Lung (tissue), 12 donors: ENCODE measurements around the gene UGT1A1. TPM values are rescaled to one million over a fixed set of nuclear protein-coding genes. Genes with fewer than 3 reads are reported as not detected.

Experiments
- ATAC-seq: fragments of 200-7000 bp; cut with Tn5 transposase; one replicate; pipeline ENCODE4 v1.9.1; 2020; ENCODE audit warnings: moderate number of reproducible peaks; ENCODE audit not compliant: insufficient read depth, low FRiP score
- DNase-seq, 3 donors: peaks; one replicate each; pipeline ENCODE4 v3.0.0-alpha.2; 2013 to 2017
- H3K27ac ChIP-seq, 2 donors: one replicate each; pipeline ENCODE4 v1.5.1; 2013; ENCODE audit warnings: mild to moderate bottlenecking in 2 of 2, moderate library complexity in 2 of 2, control low read depth in 1 of 2, inconsistent platforms in 1 of 2, low read depth in 1 of 2, low read length in 1 of 2
- H3K27me3 ChIP-seq, 3 donors: one replicate each; pipeline ENCODE4 v1.5.1; 2013; ENCODE audit warnings: low read length in 2 of 3; ENCODE audit not compliant: control insufficient read depth in 3 of 3, insufficient read depth in 3 of 3
- H3K36me3 ChIP-seq, 4 donors: one replicate each; pipeline ENCODE4 v1.5.1; 2013; ENCODE audit warnings: low read length in 4 of 4, mild to moderate bottlenecking in 1 of 4, moderate library complexity in 1 of 4; ENCODE audit not compliant: control insufficient read depth in 4 of 4, insufficient read depth in 4 of 4
- H3K4me1 ChIP-seq, 5 donors: one replicate each; pipeline ENCODE4 v1.5.1; 2013; ENCODE audit warnings: low read length in 5 of 5, mild to moderate bottlenecking in 2 of 5, moderate library complexity in 1 of 5; ENCODE audit not compliant: control insufficient read depth in 5 of 5, insufficient read depth in 5 of 5
- H3K4me3 ChIP-seq: one replicate; pipeline ENCODE4 v1.5.1; 2013; ENCODE audit warnings: mild to moderate bottlenecking, control low read depth, moderate library complexity
- H3K9ac ChIP-seq, 2 donors: one replicate each; pipeline ENCODE4 v1.5.1; 2013; ENCODE audit warnings: low read length in 2 of 2, control low read depth in 1 of 2; ENCODE audit not compliant: insufficient read depth in 1 of 2
- H3K9me3 ChIP-seq, 4 donors: one replicate each; pipeline ENCODE4 v1.5.1; 2013; ENCODE audit warnings: low read length in 3 of 4, mild to moderate bottlenecking in 1 of 4, moderate library complexity in 1 of 4; ENCODE audit not compliant: control insufficient read depth in 4 of 4, insufficient read depth in 3 of 4
- CTCF ChIP-seq: IDR thresholded peaks from 2 replicates; pipeline ENCODE4 v1.5.1; 2012; ENCODE audit warnings: mild to moderate bottlenecking; ENCODE audit errors: control extremely low read depth, extremely low read depth
- WGBS, 2 donors: extraction: QIAGEN DNeasy Blood & Tissue Kit; methylation state at CpG; one replicate each; pipeline ENCODE4 v1.1.7; 2013; 5-methylcytosine and 5-hydroxymethylcytosine counted together
- polyA plus RNA-seq, 2 donors: library from polyadenylated mRNA; stranded (reverse); fragments of 200-250 nt; gene quantifications; one replicate each; pipeline ENCODE4 v1.2.1, GENCODE V29; 2013
- total RNA-seq, 2 donors: library from RNA; depleted of rRNA in 1 of 2; stranded (reverse); fragments of >200 nt in 1 of 2; gene quantifications; one replicate each; pipeline ENCODE4 v1.2.1, GENCODE V29; 2014 to 2021
- donor health status: control.
- donor health status: control.
- donor health status: Bipolar disorder and iron deficiency.
- donor health status: healthy.
- donor health status: DM: yes; HTN: yes; CAD: no.

Gene UGT1A1
- total and polyA plus RNA-seq, 4 donors: 0.01 to 0.49 (median 0.04) TPM; not detected in 1

GRCh38 chr2:233779722-233780121 lies 19.7 kb downstream of the UGT1A1 start:
- Histone ChIP-seq H3K9me3 (peaks cover 0 to 14% (median 0%) of the 10 kb centered on the region in 4 donors), H3K4me3 (no peak overlapping the region), H3K36me3 (no peaks in the 10 kb centered on the region), H3K4me1 (no peaks in the 10 kb centered on the region), H3K27ac (no peak overlapping the region), H3K27me3 (no peaks in the 10 kb centered on the region), H3K9ac (no peak overlapping the region)
- no peak for DNase-seq
- no peak for TF ChIP-seq CTCF
- WGBS, 2 donors: 91 to 95% methylated on average over 4 of the region's 4 CpGs
- no peak for ATAC-seq

- Histone ChIP-seq H3K4me1 (no peaks in the 10 kb centered on the region), H3K27ac (no peak overlapping the region), H3K9me3 (peaks cover 0 to 12% (median 0%) of the 10 kb centered on the region in 4 donors), H3K27me3 (no peaks in the 10 kb centered on the region), H3K4me3 (no peak overlapping the region), H3K9ac (no peak overlapping the region), H3K36me3 (no peaks in the 10 kb centered on the region)
- TF ChIP-seq CTCF: no peak
- ATAC-seq (no peak), DNase-seq (no peak)
- 89 to 94% methylated on average over 4 of the region's 4 CpGs for WGBS, 2 donors
These were observed 20.7 kb downstream of the UGT1A1 start for GRCh38 chr2:233780771-233781170.

- no peak for DNase-seq
- Histone ChIP-seq H3K36me3 (no peaks in the 10 kb centered on the region), H3K4me3 (no peak overlapping the region), H3K27ac (no peak overlapping the region), H3K9ac (no peak overlapping the region), H3K27me3 (no peaks in the 10 kb centered on the region), H3K9me3 (no peaks in the 10 kb centered on the region), H3K4me1 (no peaks in the 10 kb centered on the region)
- no peak for TF ChIP-seq CTCF
- ATAC-seq: no peak
- 90 to 95% methylated on average over 7 of the region's 7 CpGs for WGBS, 2 donors
These were observed 29.5 kb downstream of the UGT1A1 start for GRCh38 chr2:233789554-233789953.
